HG02973 (cell line): Measurements from ENCODE around the gene MAP2K1.
"Not testable (repeated sequence)": the region's sequence is repeated elsewhere in the genome, so short reads cannot be mapped to it uniquely, and the experiment has no call there.

Source experiments
- ATAC-seq: cut with Tn5 transposase; IDR thresholded peaks from one replicate; pipeline ENCODE4 v1.9.1; 2021; ENCODE audit warnings: moderate library complexity; ENCODE audit not compliant: unreplicated experiment

The MAP2K1 gene

DNA sequence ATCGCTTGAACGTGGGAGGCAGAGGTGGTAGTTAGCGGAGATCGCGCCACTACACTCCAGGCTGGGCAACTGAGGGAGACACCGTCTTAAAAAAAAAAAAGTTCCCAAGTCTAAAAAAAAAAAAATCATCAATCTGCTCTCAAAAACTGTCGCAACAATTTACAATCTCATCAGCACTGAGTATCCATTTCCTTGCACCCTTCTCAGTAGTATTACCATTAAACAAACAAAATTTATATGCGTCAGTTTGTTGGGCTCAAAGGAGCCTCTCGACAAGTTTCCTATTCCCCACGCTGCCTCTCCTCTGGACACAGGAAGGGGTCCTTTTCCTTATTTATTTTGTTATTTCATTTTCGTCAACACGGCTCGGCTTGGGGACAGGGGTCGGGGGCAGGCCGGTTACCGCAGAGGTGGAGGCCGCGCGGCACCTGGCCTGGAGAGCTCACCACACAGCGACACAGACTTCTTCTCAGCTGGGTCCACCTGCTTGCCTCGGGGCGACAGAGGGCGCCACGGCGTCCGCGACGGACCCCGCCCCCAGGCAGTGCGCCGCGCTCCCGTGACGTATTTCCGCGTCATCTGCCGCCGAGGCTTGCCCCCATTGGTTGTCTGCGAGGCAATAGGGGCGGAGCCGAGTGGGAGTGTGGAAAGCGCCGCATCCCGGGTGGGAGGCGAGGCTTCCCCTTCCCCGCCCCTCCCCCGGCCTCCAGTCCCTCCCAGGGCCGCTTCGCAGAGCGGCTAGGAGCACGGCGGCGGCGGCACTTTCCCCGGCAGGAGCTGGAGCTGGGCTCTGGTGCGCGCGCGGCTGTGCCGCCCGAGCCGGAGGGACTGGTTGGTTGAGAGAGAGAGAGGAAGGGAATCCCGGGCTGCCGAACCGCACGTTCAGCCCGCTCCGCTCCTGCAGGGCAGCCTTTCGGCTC, at the start of gene MAP2K1:
MAP2K1 (plus strand) TSS at position 709 of the 920 bp plus-strand sequence. CDS start 436 bp downstream, outside the sequence.
- peak; percentile 59 for ATAC-seq

DNA sequence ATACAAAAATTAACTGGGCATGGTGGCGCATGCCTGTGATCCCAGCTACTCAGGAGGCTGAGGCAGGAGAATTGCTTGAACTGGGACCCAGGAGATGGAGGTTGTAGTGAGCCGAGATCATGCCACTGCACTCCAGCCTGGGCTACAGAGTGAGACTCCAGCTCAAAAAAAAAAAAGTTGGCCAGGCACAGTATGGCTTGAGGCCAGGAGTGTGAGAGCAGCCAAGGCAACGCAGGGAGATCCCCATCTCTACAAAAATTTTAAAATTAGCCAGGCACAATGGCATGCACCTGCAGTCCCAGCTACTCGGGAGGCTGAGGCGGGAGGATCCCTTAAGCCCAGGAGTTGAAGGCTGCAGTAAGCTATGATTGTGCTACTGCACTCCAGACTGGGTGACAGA, 38.2 kb upstream of the MAP2K1 start:
- not testable (repeated sequence) for ATAC-seq

DNA sequence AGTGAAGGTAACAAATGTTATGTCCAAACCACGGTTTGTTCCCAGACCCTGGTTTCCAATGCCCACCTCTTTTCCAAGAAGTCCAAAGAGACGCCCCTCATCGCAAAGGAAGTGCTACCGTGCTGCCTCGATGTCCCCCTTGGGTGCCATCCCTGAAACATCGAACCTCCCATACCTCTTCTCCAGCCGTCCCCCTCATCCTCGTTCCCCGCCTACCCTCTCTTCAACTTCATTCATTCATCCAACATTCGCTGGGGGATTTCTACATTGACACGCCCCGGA, 30.7 kb upstream of the MAP2K1 start:
- ATAC-seq = no peak

DNA sequence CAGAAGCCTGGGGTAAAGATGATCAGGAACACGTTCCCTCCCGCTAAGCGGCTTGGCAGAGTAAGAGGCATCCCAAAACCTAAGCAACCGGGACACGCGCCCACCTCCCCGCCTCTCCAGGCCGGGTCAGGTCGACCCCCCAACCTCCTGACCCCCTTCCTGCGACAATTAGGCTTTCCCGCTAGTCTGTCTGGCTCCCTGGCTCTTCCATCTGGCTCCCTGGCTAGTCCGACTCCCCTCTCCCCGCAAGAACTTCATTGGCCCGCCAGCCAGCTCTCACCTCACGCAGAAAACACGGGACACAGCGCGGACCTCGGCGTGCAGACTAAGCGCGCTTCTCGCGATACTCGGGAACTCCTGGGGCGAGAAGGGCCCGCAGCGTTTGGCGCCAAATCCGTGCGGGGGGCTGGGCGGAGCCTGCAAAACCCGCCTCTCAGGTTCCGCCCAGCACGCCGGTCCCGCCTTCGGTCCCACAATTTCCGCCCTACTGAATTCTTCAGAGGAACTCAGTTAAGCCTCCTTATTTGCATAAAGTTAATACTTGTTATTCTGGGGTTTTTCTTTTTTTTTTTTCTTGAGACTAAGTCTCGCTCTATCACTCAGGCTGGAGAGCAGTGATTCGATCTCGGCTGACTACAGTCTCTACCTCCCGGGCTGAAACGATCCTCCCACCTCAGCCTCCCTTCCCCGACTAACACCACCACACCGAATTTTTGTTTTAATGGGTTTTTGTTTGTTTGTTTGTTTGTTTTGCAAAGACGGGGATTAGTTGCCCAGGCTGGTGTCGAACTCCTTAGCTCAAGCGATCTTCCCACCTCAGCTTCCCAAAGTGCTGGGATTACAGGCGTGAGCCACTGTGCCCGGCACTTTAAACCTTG, 30.1 kb upstream of the MAP2K1 start, which contains the start of gene TIPIN:
TIPIN (minus strand) TSS at position 327 of the 878 bp plus-strand sequence. CDS start 3,738 bp downstream, outside the sequence.
- peak; percentile 90 for ATAC-seq

DNA sequence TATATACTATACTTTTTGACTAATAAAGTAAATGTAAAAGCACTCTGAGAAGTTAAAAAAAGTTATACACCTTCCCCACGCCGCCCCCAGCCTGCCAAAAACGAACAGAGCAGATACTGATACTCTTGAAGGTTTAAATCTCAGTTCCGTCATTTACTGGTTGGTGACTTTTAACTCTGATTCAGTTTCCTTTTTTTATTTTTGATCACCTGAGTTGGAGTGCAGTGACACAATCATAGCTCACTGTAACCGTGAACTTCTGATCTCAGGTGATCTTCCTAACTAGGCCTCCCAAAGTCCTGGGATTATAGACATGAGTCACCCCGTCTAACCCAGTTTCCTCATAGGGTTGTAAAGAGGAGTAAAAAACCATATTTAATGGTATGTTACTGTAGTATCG, 27.0 kb upstream of the MAP2K1 start:
- no peak for ATAC-seq

DNA sequence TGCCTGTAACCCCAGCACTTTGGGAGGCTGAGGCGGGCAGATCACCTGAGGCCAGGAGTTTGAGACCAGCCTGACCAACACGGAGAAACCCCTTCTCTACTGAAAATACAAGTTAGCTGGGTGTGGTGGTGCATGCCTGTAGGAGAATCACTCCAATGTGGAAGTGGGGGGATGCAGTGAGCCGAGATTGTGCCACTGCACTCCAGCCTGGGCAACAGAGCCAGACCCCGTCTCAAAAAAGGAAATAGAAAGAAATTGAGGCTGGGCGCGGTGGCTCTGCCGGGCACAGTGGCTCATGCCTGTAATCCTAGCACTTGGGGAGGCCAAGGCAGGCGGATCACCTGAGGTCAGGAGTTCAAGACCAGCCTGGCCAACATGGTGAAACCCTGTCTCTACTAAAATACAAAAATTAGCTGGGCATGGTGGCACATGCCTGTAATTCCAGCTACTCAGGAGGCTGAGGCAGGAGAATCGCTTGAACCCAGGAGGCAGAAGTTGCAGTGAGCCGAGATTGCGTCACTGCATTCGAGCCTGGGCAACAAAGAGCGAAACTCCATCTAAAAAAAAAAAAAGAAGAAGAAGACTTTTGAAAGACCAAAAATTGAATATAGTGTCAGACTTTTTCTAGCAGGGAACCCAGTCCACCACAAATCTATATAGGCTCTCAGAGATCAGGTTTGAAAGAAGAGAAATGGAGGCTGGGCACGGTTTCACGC, 24.8 kb upstream of the MAP2K1 start:
- not testable (repeated sequence) for ATAC-seq

DNA sequence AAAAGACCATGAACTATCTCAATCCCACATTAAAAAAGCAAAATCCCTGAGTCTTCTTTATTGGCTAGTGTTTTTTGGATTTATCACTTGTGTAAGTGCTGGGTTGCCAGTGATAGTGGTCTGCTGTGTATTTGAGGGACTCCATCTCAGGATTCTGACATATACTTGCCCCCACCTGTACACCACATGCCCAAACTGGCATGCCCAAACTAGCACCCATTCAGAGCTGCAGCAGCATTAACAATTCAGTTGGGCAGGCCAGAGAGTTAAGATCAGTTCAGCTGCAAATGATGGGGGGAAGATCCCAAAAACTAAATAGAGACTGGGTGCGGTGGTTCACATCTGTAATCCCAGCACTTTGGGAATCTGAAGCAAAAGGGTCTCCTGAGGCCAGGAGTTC, 23.9 kb upstream of the MAP2K1 start:
- no peak for ATAC-seq

DNA sequence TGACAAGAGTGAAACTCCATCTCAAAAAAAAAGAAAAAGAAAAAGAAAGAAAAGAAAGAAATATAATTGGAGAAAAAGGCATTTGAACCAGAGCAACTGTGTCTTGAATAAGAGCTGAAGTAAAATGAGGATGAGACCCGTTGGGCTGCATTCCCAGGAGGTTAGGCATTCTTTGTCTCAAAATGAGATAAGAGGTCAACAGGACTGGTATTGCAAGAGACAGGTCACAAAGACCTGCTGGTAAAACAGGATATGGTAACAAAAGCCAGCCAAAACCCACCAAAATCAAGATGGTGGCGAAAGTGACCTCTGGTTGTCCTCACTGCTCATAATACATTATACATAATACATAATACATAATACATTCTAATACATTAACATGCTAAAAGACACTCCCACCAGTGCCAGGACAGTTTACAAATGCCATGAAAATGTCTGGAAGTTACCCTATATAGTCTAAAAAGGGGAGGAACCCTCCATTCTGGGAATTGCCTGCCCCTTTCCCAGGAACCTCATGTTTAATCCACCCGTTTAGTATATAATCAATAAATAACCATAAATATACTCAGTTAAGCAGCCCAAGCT, 21.7 kb upstream of the MAP2K1 start:
- no peak for ATAC-seq

DNA sequence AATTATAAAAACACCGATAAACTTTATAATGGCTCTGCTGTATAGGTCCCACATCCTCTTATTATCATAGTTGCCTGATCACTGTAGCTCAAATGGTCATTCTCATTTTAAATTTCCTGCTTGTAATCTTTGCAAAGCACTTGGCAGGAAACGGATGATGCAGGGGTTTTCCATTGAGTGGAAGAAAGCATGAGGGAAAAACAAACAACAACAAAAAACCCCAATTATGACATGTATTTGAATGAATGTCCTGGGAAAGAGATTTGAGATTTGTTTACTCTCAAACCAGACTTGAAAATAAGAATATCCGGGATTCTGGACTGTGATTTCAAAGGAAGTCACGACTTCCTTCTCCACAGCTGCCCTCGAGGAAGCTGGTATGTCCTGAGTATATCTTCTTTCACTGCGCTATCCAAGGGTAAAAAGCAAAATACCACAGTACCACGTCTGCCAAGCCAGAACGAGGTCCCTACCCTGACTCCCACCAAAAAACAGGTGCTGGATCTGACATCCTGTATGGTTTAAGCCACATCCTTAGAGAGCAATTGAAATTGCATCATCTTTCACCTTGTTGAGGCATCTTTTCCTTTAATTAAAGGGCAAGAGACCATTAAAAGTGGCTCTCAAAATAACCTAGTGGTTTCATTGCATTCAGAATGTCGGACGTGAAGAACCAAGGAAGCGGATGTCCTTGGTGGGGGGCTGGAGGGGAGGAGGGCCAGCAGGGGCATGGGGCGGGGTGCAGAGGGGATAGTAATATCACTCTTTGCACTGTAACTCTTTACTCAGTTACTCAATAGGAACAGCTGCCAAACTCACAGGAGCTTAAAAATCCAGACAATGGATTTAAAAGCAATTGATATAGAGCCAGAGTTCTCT, 16.7 kb upstream of the MAP2K1 start:
- no peak for ATAC-seq

DNA sequence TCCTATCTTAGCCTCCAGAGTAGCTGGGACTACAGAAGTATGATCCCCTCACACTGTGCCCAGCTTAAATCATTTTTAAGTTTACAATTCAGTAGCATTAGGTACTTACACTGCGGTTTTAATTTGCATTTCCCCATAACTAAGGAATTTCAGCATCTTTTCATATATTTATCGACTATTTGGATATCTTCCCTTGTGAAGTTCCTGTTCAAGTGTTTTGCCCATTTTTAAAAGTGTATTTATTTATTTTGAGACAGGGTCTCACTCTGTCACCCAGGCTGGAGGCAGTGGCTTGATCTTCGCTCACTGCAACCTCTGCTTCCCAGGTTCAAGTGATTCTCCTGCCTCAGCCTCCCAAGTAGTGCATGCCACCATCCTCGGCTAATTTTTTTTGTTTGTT, 12.5 kb upstream of the MAP2K1 start:
- ATAC-seq = no peak

DNA sequence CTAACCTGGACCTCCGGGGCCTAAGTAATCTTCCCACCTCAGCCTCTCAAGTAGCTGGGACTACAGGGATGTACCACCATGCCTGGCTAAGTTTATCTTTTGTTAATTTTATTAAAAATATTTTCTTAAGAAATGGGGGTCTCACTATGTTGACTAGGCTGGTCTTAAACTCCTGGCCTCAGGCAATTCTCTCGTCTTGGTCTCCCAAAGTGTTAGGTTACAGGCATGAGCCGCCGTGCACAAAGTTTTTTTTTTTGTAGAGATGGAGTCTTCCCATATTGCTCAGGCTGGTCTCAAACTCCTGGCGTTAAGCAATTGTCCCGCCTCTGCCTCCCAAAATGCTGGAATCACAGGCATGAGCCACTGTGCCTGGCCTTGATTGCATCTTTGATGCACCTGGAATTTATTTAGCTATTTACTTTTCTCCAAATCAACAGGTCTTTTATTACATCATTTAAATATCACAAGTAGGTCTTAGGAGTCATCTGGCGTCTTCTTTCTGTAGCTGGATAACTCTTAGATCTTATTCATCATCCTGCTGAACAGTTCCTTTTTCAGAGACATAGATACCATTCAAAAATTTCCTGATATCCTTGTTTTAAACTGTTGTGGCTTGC, 7.8 kb upstream of the MAP2K1 start:
- no peak for ATAC-seq

DNA sequence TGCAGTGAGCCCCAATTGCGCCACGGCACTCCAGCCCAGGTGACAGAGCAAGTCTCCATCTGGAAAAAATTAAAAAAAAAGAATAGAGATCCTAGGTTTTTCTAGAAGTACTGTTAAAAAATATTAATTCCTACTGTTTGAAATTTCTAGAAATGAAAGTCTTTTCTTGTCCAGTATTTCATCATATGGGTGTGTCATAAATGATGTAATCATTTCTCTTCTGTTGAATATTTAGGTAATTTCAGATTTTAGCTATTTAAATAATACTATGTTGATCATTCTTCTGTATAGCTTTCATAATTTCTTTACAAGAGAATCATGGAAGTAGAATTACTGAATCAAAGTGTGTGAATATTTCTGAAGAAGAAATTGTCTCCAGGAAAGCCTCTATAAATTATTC, 5.3 kb upstream of the MAP2K1 start:
- ATAC-seq = not testable (repeated sequence)

DNA sequence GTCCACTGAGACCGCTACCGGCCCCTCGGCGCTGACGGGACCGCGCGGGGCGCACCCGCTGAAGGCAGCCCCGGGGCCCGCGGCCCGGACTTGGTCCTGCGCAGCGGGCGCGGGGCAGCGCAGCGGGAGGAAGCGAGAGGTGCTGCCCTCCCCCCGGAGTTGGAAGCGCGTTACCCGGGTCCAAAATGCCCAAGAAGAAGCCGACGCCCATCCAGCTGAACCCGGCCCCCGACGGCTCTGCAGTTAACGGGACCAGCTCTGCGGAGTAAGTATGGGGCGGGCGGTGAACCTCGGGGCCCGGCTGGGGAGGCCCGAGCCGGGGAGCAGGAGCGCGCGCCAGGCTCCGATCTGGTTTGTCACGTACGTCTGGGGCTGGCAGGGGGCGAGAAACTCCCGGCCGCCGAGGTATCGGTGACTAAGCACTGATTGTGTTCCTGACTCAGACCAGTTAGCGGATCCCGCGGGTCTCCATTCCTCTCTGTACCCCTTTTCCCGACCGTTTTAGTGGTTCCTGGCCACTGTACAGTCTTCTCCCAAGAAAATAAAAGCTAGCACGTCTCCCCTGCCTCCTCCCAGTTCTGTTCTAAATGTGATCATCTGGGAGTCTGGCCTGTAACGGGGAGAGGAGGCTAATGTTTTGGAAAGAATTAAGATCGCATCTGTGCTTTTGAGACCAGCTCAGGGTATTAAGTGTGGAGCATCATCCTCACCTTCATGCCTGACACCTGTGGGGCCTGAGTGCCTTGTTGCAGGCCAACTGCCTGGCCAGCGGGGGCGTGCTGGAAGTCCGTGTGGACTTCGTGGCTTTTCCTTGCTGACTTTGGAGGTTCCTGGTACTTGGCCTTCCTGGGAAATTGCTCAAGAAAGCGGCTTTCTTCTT, 691 bp downstream of the MAP2K1 start:
- ATAC-seq = peak; percentile 15

DNA sequence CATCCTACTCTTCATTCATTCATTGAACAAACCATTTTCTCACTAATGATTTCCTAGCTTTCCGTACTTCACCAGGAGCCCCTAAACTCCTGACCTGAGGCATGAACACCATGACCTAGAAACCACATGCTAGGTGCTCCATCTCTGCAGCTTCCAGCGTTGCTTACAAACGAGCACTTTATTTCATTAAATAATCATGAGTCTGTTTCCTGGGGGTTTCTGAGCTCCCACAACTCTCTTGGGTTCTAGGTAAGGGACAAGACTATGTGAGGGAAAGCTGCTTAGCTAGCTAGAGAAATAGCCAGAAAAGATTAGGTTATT, 1.3 kb downstream of the MAP2K1 start:
- ATAC-seq = no peak

DNA sequence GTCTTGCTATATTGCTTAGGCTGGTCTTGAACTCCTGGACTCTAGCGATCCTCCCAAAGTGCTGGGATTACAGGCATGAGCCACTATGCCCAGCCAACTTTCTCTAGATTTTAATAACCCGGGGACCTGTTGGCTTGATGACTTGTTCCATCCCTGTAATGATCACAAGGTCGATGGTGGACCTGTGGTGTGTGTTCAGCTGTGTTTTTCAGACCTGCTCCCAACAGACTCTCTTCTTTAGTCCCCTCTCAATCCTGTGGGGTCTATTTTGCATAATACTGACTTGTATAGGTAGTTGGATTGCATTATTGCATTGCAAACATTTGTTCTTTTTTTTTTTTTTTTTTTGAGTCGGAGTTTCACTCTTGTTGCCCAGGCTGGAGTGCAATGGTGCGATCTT, 1.9 kb downstream of the MAP2K1 start:
- ATAC-seq = no peak

DNA sequence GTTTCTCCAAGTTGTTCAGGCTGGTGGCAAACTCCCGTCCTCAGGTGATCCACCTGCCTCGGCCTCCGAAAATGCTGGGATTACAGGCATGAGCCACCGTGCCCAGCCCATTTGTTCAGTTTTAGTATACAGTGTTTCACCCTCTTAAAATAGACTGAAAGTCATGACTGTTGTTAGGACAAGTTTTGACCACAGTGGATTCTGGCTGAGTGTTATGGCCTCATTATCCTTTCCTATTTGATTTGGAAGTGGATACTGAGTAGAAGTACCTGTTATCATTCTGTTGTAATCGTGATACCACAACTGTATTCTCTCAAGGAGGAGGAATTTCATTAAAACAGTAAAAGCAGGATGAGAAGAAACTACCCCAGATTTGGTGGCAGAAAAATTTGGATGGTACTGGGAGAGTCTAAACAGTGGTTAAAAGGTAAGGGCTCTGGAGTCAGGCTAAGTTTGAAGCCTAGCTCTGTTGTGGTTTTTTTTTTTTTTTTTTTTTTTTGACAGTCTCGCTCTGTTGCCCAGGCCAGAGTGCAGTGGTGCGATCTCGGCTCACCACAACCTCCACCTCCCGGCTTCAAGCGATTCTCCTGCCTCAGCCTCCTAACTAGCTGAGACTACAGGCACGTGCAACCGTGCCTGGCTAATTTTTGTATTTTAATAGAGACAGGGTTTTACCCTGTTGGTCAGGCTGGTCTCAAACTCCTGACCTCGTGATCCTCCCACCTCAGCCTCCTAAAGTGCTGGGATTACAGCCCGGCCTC, 2.6 kb downstream of the MAP2K1 start:
- ATAC-seq = no peak

DNA sequence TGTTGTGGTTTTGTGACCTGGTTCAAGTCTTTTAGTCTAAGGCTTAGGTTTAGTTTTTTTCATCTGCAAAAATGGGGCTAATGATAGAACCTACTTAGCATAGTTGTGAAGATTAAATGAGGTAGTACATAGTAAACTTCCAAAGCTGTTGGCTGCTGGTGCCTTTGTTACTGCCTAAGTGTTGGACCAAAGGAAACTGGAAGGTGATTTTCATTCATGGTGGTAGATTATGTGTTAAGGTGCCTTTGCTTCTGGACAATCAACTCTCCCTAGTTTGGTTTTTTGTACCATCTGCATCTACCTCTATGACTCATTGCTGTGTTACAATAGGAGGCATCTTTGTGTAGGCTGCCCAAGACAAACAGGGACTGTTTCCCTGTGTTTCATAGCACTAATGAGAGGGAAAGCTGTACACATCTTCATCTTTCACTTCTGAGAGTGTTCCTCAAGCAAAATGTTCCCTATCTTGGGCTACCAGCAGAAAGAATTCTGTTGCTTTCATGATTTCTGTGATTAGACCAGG, 3.2 kb downstream of the MAP2K1 start:
- ATAC-seq = no peak

DNA sequence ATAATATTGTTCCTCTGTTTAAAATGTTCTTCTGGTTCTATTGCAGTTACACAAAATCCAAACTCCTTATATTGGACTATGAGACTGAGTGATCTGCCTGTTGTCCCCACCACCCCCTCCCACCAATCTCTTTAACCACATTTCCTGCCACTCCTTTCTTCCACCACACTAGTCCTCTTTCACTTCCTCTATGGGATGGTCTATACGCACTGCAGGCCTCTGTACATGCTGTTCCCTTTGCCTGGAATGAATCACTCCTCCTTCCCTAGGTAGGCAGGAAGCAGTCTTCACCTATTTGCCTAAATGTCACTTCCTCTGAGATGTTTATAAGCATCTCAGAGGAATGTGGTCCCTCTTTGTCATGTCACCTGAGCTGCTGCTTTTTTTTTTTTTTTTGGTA, 4.0 kb downstream of the MAP2K1 start:
- no peak for ATAC-seq
